ENCODE measurements around the gene TGFBR3.

Gene TGFBR3

GRCh38 chr1:91711504-91712247 lies 174.3 kb downstream of the TGFBR3 start:
- no peak for DNase-seq (ENCODE audit: low read depth, low spot score)

GRCh38 chr1:91710261-91710660 lies 175.7 kb downstream of the TGFBR3 start:
- DNase-seq (ENCODE audit: low read depth, low spot score) = no peak

GRCh38 chr1:91708691-91709090 lies 177.3 kb downstream of the TGFBR3 start:
- no peak for DNase-seq (ENCODE audit: low read depth, low spot score)

GRCh38 chr1:91707890-91708218 lies 178.1 kb downstream of the TGFBR3 start:
- DNase-seq (ENCODE audit: low read depth, low spot score) = no peak

GRCh38 chr1:91707114-91707889 lies 178.6 kb downstream of the TGFBR3 start:
- no peak for DNase-seq (ENCODE audit: low read depth, low spot score)

GRCh38 chr1:91706140-91706957 lies 179.6 kb downstream of the TGFBR3 start:
- no peak for DNase-seq (ENCODE audit: low read depth, low spot score)

- DNase-seq (ENCODE audit: low read depth, low spot score) = no peak
Measured at GRCh38 chr1:91704746-91705145, 181.2 kb downstream of the TGFBR3 start.

GRCh38 chr1:91703095-91703494 lies 182.9 kb downstream of the TGFBR3 start:
- no peak for DNase-seq (ENCODE audit: low read depth, low spot score)

GRCh38 chr1:91701472-91701869 lies 184.5 kb downstream of the TGFBR3 start:
- DNase-seq (ENCODE audit: low read depth, low spot score) = no peak

- no peak for DNase-seq (ENCODE audit: low read depth, low spot score)
Measured at GRCh38 chr1:91700771-91701471, 185.0 kb downstream of the TGFBR3 start.

- no peak for DNase-seq (ENCODE audit: low read depth, low spot score)
Measured at GRCh38 chr1:91700332-91700731, 185.6 kb downstream of the TGFBR3 start.

- DNase-seq (ENCODE audit: low read depth, low spot score) = no peak
Measured at GRCh38 chr1:91699339-91699974, 186.5 kb downstream of the TGFBR3 start.

GRCh38 chr1:91697861-91698260 lies 188.1 kb downstream of the TGFBR3 start:
- DNase-seq (ENCODE audit: low read depth, low spot score) = no peak

- DNase-seq (ENCODE audit: low read depth, low spot score) = no peak
Measured at GRCh38 chr1:91697416-91697815, 188.5 kb downstream of the TGFBR3 start.

- DNase-seq (ENCODE audit: low read depth, low spot score) = no peak
Measured at GRCh38 chr1:91696321-91696720, 189.6 kb downstream of the TGFBR3 start.

- DNase-seq (ENCODE audit: low read depth, low spot score) = no peak
Measured at GRCh38 chr1:91693557-91693956, 192.4 kb downstream of the TGFBR3 start.

- DNase-seq (ENCODE audit: low read depth, low spot score) = no peak
Measured at GRCh38 chr1:91691525-91691924, 194.4 kb downstream of the TGFBR3 start.

- no peak for DNase-seq (ENCODE audit: low read depth, low spot score)
Measured at GRCh38 chr1:91689641-91690481, 196.1 kb downstream of the TGFBR3 start.

GRCh38 chr1:91687452-91687851 lies 198.5 kb downstream of the TGFBR3 start:
- DNase-seq (ENCODE audit: low read depth, low spot score) = no peak

- DNase-seq (ENCODE audit: low read depth, low spot score) = no peak
Measured at GRCh38 chr1:91685994-91686393, 200.0 kb downstream of the TGFBR3 start.

Data from activated CD4-positive, CD25-positive, alpha-beta regulatory T cell treated with anti-CD3 and anti-CD28 coated beads, Interleukin-2, amount 50 U/mL, for 16 hours (primary cell).